ENCODE data around the gene USP49.
"Not testable (repeated sequence)": the region's sequence is repeated elsewhere in the genome, so short reads cannot be mapped to it uniquely, and the experiment has no call there.

USP49 gene

GRCh38 chr6:41871691-41872090 lies 23.5 kb downstream of the USP49 start:
- no peak for DNase-seq

GRCh38 chr6:41859356-41859755 lies 35.8 kb downstream of the USP49 start:
- no peak for DNase-seq

DNA sequence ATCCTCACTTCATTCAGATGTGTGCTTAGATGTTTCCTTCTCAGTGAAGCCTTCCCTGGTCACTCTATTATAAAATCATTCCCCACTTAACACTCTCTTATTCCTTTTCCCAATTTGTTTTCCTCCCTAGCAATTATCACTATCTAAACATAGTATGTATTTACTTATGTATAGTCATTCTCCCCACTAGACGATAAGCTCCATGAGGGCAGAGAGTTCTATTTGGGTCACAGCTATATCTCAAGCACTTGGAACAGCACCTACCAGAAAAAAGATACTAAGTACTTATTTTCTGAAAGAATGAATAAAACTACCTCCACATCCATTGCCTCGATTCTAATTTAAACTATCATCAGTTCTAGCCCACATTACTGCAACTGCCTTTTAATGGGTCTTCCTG lies 36.5 kb downstream of the USP49 start:
- no peak for DNase-seq

DNA sequence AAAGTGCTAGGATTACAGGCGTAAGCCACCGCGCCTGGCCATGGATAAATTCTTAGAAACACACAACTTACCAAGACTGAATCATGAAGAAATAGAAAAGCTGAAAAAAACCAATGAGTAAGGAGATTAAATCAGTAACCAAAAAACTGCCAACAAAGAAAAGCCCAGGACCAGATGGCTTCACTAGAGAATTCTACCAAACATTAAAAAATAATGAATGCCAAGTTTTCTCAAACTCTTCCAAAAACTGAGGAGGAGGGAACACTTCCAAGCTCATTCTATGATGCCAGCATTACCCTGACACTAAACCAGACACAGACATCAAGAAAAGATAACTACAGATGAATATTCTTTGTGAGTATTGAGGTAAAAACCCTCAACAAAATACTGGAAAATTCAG lies 44.3 kb downstream of the USP49 start:
- DNase-seq, result no peak

DNA sequence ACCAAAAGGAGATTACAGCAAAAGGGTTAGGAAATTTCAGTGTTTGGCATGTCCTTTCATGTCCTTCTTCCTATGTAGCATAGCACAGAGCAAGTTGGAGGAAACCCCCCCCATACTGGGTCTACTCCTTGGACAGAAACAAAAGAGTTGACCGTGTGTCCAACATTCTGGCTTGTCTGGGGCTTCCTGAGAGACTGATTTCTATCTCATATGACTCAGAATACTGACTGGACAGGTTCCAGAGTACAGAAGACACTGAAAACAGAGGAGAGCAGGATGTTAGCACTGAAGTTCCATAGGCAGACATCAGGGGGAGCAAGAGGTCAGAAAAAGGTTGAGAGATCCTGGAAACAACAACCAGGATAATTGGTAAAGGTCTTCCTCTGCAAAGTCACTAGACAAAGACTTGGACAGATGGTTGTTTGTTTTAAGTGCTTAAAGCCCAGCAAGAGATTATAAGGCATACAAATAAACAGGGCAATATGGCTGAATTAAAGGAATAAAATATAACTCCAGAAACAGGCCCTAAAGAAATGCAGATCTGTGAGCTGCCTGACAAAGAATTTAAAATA lies 48.4 kb downstream of the USP49 start:
- DNase-seq, result peak; percentile 97

DNA sequence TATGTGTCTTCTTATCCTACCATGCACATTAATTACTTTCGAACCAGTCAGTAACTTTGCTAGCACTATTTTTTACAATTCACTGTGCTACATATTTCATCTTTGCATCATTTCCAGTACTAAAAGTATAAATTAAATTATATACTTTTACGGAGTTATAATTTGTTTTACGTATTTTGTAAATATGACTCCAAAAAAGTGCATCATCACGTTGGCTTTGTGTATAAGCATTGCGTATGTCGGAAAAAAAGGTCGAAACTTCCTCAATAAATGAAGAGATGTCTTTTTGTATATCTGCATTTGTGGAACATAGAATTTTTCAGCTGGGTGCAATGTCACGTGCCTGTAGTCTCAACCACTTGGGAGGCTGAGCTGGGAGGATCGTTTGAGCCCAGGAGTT lies 52.0 kb downstream of the USP49 start:
- no peak for DNase-seq

GRCh38 chr6:41840326-41840725 lies 54.8 kb downstream of the USP49 start:
- DNase-seq, result no peak

- no peak for DNase-seq
Observed at GRCh38 chr6:41836660-41837052, 58.5 kb downstream of the USP49 start.

GRCh38 chr6:41836022-41836659 lies 59.0 kb downstream of the USP49 start:
- DNase-seq, result no peak

DNA sequence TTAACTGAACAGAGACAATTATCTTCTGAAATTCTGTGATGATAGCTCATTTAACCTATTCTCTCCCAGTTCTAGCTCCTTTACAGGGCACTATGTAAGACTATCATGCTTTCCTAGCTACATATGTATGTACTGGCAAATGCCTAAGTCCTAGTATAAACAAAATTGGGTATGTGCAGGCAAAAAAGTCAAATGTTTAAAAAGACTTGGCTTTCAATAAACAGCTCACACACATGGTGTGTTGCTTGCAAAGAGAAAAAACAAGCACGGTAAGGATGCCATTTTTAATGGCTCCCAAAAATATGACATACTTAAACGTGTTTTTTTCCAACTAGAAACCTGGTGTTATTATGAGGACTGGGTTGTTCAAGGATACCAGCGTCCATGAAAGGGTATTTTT lies 62.9 kb downstream of the USP49 start:
- no peak for DNase-seq

GRCh38 chr6:41826343-41827022 lies 68.7 kb downstream of the USP49 start:
- no peak for DNase-seq

- DNase-seq, result no peak
Observed at GRCh38 chr6:41824571-41825569, 70.3 kb downstream of the USP49 start.

- no peak for DNase-seq
Observed at GRCh38 chr6:41823178-41823577, 72.0 kb downstream of the USP49 start.

DNA sequence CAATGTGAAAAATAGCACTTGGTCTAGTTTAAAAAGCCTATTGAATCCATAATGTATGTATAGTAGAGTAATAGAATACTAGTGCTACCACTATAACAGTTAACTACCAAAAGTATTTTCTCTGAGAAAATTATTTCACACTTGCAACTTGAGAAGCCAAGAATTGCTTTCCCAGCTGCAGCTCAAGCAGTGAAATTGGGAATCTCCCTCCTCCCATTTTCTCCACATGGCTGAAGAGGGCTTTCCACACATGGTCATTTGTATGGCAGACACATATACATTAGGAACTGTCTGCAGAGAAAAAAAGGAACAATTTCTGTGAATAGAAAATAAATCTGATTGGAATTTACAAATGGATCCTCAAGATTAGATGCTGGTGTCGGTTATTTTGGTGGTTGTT lies 73.2 kb downstream of the USP49 start:
- DNase-seq, result no peak

DNA sequence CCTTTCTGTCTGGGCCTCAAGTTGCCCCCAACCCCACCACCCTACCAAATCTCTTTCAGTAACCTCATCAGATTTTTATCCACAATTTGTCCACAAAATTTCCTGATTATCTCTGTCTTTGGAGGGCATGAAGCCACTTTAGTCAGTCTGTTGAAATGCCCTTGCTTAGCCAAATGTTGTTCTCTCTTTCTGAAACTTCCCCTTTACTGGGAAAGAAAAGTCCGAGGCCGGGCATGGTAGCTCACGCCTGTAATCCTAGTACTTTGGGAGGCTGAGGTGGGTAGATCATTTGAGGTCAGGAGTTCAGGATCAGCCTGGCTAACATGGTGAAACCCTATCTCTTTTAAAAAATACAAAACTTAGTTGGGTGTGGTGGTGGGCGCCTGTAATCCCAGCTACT lies 73.9 kb downstream of the USP49 start:
- no peak for DNase-seq

- no peak for DNase-seq
Observed at GRCh38 chr6:41818271-41819054, 76.7 kb downstream of the USP49 start.

GRCh38 chr6:41815587-41815986 lies 79.6 kb downstream of the USP49 start:
- no peak for DNase-seq

DNA sequence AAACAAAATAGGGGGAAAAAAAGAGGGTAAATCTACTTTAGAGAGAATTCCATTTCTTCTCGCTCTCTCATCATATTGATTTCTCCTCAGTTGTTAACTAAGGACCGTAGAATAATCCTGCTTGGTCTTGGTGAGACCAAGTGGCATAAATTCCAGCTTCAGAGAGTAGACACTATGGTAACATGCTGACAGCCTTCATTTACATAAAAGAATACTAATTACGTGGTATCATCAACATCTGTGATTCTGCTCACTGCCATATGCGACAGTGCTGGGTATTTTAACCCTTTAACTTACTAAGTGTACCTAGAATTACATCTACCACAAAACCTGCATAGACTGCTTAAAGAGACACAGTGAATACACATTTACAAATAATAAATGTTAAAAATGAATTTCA lies 80.5 kb downstream of the USP49 start:
- no peak for DNase-seq

GRCh38 chr6:41813956-41814355 lies 81.2 kb downstream of the USP49 start:
- DNase-seq, result no peak

DNA sequence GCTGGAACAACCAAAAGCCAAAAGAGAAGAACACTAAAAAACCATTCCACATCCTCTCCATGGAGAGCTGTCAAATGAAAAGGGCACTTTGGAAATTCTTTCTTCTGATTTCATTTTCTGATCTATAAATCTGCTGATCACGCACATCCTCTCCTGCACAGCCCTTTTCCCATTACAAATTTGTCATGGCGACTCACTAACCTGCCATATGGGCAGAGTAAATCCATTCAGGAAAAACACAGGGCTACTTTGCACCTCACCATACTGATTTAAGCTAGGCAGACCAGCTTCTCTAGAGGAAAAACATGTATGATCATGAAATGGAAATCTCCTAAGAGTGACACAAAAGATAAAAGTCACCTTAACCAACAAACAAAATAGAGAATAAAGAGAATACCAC lies 81.7 kb downstream of the USP49 start:
- DNase-seq, result no peak

DNA sequence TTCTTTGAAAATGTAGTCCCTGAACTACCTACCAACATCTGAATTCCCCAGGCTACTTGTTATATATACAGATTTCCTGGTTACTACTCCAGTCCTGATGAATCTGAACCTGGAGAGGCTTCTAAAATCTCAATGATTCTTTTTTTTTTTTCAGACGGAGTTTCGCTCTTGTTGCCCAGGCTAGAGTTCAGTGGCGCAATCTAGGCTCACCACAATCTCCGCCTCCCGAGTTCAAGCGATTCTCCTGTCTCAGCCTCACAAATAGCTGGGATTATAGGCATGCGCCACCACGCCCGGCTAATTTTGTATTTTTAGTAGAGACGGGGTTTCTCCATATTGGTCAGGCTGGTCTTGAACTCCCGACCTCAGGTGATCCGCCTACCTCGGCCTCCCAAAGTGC lies 83.2 kb downstream of the USP49 start:
- DNase-seq, result not testable (repeated sequence)

- no peak for DNase-seq
Observed at GRCh38 chr6:41811095-41811494, 84.1 kb downstream of the USP49 start.

Data from kidney glomerular epithelial cell (primary cell).